IPS-18c (cell line): ENCODE measurements around the gene PARP12.

Experiments
- H3K4me3 ChIP-seq: 2 replicates; pipeline ENCODE4 v1.7.0; 2013; ENCODE audit warnings: low read depth, mild to moderate bottlenecking, low read length, moderate library complexity; ENCODE audit not compliant: insufficient read depth
- H3K9me3 ChIP-seq: one replicate; pipeline ENCODE4 v1.6.1; 2013; ENCODE audit warnings: mild to moderate bottlenecking, low read length, moderate library complexity; ENCODE audit not compliant: control insufficient read depth, insufficient read depth

PARP12 gene

DNA sequence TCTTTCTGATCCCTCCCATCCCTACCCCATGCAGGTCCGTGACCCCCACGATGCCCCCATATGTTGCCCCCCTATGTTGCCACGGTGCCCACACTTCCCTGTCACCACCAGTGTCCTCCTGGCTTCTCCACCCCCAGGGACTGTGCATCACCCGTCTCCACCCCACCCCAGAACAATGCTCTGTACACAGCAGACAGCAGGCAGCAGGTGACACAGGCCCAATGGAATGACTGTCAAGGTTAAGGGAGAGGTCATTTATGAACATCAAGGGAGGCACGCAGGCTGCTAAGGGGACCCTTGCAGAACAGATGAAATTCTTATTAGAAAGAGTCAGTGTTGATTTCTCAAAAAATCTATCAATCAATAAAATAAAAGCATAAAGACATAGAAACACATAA is 71.5 kb downstream of the PARP12 start:
- Histone ChIP-seq H3K9me3 (no peaks in the 10 kb centered on the region), H3K4me3 (no peak overlapping the region)

DNA sequence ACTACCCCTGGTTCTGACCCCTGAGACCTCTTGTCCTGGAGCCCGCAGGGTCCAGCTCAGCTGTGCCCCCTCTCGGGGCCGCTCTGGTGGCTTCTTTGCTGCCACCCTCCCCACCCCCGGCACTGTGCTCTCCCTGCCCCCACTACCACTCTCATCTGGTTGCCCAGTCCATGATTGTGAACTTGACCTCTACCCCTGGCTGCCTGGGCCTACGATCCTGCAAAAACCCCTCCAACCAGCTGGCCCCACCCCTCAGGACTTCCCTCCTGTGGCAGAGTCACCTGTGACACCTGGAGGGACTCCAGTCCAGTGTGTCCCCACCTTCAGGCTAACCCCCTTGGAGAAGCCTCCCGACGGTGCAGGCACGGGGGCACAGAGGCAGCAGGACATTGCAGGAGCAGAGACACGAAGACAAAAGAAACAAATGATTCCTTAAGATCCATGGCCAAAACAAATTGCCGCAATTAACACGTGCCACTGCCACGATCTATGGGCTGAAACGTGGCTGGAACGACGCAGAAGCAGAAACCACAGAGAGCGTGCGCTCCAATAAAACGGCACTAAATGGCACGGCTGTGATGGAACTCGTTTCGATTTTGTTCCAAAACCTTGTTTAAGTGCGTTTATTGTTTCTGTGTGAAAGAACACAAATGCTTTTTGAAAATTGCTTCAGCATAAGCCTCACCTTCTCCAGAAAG is 72.0 kb downstream of the PARP12 start:
- H3K9me3 ChIP-seq = no peaks in the 10 kb centered on the region
- H3K4me3 ChIP-seq = no peak overlapping the region

DNA sequence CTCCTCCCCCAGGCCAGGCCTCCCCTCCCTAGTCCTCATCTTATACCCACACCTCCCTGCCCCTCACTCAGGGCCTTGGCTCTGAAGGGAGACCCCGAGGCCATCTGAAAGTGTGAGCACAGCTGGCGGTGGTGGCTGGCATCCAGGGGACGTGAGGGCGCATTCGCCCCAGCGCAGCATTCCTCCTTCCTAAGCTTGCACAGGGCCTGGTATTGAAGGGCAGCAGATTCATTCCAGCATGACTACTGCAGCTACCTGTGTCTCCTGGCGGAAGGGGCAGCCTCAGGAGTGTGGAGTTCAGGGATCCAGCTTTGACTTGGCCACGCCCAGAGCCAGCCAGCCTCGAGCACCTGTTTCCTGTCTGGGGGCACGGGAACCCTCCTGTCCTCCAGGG is 72.6 kb downstream of the PARP12 start:
- Histone ChIP-seq H3K9me3 (no peaks in the 10 kb centered on the region), H3K4me3 (no peak overlapping the region)

DNA sequence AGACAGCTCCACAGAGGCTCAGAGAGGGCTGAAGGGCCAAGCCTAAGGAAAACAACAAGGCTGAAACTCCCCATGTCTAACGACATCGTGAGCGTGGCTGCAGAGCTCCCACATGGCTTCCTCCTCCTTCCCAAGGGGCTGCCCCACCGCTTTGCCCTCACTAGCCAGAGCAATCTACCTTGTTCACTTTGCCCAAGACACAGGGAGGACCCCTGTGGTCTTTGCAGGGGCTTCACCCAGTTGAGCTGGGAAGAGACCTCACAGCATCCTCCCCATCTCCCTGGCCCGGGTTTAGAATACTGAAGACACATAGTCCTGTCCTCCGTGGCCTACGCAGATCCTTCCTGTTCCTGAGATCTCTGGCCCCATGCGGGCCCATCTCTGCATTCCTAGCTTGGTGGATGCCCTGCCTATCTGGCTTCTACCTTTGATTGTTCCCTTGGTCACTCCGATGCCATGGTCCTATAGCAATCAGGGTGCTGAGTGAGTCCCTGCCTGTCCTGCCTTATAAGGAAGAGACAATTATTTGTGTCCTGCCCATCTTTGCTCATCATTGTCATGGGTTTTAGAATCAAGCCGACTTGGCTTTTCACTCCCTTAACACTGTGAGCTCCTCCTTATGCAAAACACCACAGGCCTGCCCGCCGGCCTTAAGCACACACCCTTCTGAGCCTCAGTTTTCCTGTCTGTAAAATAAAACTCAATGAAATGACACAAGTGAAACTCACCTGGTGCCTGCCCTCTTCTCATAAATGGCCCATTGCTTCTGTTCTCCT is 73.2 kb downstream of the PARP12 start:
- Histone ChIP-seq H3K4me3 (no peak overlapping the region), H3K9me3 (no peaks in the 10 kb centered on the region)

DNA sequence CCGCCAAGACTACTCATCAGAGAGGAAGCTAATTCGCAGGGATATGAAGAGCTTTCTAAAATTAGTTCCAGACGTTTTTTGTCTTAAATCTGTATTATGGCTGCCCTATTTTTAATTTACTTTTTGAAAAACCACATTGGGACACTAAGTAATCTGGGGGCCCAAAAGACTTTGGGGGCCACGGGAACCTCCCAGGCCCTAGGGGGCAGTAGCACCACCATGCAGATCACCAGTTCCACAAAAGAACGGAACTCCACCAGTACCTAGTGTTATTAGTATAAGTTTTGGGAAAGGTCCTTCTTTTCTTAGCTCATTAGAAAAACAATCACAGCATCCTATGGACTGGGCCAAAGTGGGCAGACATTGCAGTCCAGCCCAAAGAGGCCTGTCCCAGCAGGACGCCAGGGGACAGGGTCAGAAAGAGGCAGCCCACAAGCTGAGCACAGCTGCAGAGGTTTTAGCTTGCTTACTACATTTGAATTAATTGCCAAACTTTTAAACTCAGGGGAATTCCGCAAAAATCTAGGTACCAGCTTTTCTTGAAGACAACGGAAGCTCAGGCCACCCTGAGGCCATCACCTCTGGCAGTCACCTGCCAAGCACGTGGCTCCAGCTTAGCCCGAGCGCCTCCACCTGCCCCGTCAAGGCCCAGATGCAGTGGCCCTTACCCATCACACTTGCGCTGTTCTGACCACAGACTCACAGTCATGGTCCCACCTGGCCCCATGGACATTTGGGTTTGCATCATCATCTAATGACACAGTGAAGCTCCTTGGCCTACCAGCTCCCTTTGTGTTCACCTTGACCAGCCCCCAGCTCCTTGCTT is 74.8 kb downstream of the PARP12 start:
- Histone ChIP-seq H3K4me3 (no peak overlapping the region), H3K9me3 (no peaks in the 10 kb centered on the region)

DNA sequence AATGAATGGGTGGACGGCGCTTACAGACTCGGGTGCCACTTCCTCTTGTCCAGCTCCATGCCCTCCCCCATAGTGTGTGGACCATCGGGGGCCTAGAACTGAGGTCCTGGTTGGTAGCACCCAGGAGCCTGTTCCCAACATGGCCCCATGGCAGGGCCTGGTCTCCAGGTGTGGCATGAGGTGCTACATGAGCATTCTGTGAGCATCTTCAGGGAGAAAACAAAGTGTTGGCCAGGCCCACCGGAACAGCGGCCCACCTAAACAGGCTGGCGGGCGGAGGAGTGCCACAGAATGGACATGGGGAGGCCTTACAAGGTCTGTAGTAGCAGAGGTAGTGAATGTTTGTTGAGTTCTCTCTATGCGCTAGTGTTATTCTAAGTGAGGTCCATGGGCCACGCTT is 76.9 kb downstream of the PARP12 start:
- Histone ChIP-seq H3K4me3 (no peak overlapping the region), H3K9me3 (no peaks in the 10 kb centered on the region)

DNA sequence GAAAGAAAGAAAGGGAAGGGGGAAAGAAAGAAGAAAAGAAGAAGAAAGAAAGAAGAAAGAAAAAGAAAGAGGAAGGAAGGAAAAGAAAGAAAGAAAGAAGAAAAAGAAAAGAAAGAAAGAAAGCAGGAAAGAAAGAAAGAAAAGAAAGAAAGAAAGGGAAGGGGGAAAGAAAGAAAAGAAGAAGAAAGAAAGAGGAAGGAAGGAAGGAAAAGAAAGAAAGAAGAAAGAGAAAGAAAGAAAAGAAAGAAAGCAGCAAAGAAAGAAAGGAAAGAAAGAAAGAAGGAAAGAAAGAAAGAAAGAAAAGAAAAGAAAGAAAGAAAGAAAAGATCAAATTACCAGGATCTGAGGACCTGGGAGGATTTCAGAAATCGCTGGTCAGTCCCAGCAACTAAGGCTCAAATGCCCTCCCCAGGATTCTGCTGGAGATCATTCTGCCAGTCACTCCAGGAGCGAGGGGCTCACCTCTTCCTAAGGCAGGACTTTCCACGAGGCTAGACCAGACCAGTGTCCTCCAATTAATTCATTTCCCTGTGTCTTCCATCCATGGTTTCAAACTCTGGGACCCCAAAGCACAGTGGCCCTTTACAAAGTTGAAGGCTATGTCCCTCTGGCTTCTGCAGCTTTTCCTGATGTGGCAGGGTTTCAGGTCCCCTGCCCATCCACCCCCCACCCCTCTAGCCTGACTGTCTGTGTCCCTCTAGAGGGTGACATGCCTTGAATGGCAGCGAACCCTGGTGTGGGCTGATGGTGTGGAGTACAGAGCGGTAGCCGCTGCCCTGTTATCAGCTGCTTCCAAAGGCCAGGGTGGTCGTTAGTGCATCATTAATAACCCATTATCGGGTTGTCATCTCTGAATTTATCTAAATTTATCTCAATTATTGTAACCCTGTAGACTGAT is 77.9 kb downstream of the PARP12 start:
- no peaks in the 10 kb centered on the region for H3K9me3 ChIP-seq
- no peak overlapping the region for H3K4me3 ChIP-seq

DNA sequence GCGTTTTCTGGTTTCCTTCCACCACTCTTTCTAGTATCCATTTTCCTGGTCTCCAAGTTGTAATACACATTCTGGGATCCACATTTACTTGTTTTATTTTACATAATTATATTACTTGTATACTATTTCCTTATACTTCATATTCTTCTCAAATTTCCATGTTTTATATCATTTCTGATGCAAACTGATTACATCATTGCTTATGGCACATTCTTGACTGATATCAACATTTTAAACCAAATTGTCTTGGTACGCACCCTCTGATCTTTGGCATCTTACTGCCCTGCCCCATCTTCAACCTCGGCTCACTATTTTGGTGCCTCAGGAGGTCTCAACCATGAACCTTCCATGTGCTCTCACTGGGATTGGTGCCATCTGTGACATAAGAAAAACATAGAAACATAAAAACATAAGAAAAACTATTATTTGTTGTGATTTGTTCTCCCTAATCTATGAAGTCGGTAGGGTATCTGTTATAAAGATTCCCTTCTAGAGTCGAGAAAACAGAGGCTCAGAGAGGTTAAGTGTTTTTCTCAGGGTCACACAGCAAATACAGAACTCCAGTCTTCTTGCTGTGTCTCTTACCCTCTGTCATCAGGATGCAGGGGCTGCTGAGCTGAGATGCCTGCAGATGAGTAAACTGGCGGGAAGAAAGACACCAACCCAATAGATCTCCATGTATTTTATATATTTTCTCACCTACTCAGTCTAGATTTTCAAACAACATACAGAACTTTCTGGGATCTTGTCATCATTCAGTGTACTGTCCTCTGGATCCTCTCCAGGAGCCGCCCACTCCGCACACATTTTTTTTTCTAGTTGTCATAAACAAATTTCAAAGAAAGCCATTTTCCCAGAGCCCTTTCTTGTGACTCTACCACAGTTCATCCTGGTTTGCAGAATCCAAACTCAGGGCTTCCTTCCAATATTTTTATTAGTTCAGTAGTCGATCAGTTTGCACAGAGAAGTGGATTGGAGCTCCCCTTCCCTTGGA is 79.5 kb downstream of the PARP12 start:
- Histone ChIP-seq H3K9me3 (no peaks in the 10 kb centered on the region), H3K4me3 (no peak overlapping the region)

DNA sequence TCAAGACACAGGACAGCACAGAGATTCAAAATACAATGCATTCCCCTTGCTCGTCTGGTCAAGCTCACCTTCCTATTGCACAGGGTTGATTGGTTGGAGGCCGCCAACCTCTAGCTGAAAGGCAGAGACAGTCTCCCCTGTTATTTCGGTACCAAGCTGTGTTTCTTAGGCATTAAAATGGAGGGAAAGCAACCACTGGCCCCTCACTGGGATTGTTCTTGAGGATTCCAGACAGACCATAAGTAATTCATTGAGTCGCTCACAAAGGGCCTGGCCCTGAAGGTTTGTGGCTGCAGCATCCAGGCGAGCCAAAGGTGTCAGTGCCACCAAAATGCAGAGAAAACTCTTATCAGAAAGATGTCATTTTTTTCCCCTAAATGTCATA is 81.2 kb downstream of the PARP12 start:
- H3K9me3 ChIP-seq = no peaks in the 10 kb centered on the region
- H3K4me3 ChIP-seq = no peak overlapping the region

DNA sequence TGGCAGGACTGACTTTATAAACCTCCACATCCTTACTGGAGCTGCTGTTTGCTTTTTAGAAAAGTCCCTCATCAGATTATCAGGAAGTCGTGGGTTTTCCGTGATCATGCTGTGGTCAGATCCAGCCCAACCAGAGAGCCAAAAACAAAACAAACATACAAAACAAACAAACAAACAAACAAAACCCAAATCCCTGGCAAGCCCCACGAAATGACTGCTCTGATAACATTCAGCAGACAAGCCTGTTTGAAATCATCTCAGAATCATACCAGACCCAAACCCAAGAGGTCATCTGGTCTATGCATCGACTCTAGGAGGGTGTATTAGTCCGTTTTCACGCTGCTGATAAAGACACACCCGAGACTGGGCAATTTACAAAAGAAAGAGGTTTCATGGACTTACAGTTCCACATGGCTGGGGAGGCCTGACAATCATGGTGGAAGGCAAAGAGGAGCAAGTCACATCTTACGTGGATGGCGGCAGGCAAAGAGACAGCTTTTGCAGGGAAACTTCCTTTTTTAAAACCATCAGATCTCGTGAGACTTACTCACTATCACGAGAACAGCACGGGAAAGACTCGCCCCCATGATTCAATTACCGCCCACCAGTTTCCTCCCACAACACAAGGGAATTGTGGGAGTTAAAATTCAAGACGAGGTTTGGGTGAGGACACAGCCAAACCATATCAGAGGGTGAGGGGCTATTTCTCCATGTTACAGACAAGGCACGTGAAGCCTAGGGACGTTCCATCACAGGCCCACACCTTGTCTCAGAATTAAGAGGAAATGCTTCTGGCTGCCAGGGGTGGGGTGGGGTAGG is 85.7 kb downstream of the PARP12 start:
- no peak overlapping the region for H3K4me3 ChIP-seq
- no peaks in the 10 kb centered on the region for H3K9me3 ChIP-seq

DNA sequence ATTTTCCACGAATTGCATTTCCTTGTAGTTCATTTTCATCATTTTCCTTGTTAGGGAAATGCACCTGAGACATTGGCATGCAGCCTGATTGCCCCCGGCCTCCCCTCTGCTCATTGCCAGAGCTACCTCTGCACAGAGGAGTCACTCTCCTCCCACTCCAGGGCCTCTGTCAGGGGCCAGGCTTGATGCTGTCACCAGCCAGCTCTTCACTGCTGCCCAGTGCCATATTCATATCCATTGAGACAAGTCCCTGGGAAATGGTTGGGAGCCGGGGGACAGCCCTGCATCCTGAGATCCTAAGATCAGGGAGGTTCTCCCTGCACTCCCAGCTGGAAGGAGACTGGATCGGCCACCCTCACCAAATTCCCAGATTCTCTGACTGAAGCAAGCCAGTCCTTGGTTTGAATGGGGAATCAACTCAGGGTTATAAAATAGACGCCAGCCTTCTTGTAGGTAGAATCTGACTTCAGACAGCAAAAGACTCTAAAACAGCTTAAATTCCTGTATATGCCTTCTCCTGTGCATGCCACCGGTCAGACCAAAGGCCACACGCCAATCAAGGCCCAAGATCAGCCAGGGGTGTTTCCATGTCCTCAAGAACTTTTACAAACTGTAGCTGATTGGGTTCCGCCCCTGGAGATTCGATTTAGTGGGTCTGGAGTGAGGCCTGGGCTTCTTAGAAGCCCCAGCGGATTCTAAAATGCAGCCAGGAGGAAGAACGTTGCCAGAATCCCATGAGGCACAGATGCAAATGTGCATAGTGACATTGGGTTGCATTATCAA is 86.5 kb downstream of the PARP12 start:
- no peak overlapping the region for H3K4me3 ChIP-seq
- no peaks in the 10 kb centered on the region for H3K9me3 ChIP-seq

DNA sequence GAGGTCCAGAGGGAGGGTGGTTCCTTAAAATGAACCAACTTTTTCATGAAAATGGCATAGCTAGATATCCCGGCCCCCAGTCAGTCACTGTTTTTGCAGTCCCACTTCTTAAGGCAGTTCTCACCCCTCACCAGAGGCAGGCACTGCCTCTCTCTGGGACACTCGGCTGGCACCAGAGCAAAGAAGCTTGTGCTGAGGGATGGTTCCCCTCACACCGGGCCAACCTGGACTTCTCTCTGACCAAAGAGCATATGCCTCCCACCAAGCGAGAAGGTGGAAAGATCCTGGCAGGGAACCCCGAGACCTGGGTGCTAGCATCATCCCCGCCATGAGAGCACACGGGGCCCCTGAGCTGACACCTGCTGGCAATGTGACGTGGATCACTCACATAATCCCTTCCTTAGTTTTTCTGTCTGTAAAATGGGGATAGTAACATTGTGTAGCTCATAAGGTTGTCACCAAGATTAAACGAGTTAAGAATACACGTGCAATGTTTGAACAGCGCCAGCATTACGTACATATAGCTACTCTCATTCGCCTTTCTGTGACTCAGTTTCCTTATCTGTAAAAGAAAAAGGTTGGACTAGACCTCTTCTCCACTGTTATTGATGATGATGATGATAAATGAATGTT is 88.5 kb downstream of the PARP12 start:
- H3K9me3 ChIP-seq = no peaks in the 10 kb centered on the region

More for the DNA sequence above, 88.5 kb downstream of the PARP12 start:
- no peak overlapping the region for H3K4me3 ChIP-seq
